C4-2B (cell line): ENCODE data around the gene NRIP2.
"Not testable (repeated sequence)": the region's sequence is repeated elsewhere in the genome, so short reads cannot be mapped to it uniquely, and the experiment has no call there.

Source experiments
- H3K27ac ChIP-seq: fragments of 450-650 bp; 2 replicates; pipeline ENCODE4 v1.5.1; 2017
- CTCF ChIP-seq: fragments of 450-650 bp; conservative IDR thresholded peaks from 2 replicates; pipeline ENCODE4 v1.5.1; 2017; ENCODE audit warnings: mild to moderate bottlenecking
- ZFX ChIP-seq: fragments of 450-650 bp; IDR thresholded peaks from 2 replicates; pipeline ENCODE4 v1.6.1; 2017

NRIP2 gene

GRCh38 chr12:2864198-2864597 lies 29.4 kb upstream of the NRIP2 start:
- TF ChIP-seq ZFX: no peak
- TF ChIP-seq CTCF: no peak
- H3K27ac ChIP-seq: no peak overlapping the region

- H3K27ac ChIP-seq: not testable (repeated sequence)
Observed at GRCh38 chr12:2863402-2863801, 28.6 kb upstream of the NRIP2 start.

- TF ChIP-seq ZFX (no peak), CTCF (no peak)
- no peak overlapping the region for H3K27ac ChIP-seq
Observed at GRCh38 chr12:2862876-2863275, 28.0 kb upstream of the NRIP2 start.

GRCh38 chr12:2860170-2860569 lies 25.3 kb upstream of the NRIP2 start:
- TF ChIP-seq ZFX: no peak
- TF ChIP-seq CTCF: no peak
- no peak overlapping the region for H3K27ac ChIP-seq

GRCh38 chr12:2858944-2859421 lies 24.1 kb upstream of the NRIP2 start:
- no peak overlapping the region for H3K27ac ChIP-seq
- TF ChIP-seq CTCF: no peak
- TF ChIP-seq ZFX: no peak

- H3K27ac ChIP-seq: no peak overlapping the region
- TF ChIP-seq ZFX: no peak
- TF ChIP-seq CTCF: no peak
Observed at GRCh38 chr12:2858334-2858733, 23.5 kb upstream of the NRIP2 start.

- TF ChIP-seq ZFX (no peak), CTCF (no peak)
- no peak overlapping the region for H3K27ac ChIP-seq
Observed at GRCh38 chr12:2857576-2857975, 22.7 kb upstream of the NRIP2 start.

GRCh38 chr12:2857021-2857431 lies 22.2 kb upstream of the NRIP2 start, which contains the start of gene TEX52:
TEX52 (minus strand) TSS chr12:2857039; CDS start chr12:2857026, 13 bp downstream.
- TF ChIP-seq ZFX (no peak), CTCF (no peak)
- H3K27ac ChIP-seq: no peak within 1 kb of the TSS
